ENCODE results near the gene USP7.
"Not testable (repeated sequence)": the region's sequence is repeated elsewhere in the genome, so short reads cannot be mapped to it uniquely, and the experiment has no call there.

The USP7 gene

GRCh38 chr16:8996891-8997290 lies 33.2 kb upstream of the USP7 start:
- no peak for DNase-seq (ENCODE audit: extremely low read depth, low read depth)
- TF ChIP-seq CTCF (IDR thresholded peaks at IDR 0.05; ENCODE audit: low read depth, low read length, missing control alignments) = no peak
- H3K4me3 ChIP-seq (replicated peaks; ENCODE audit: low read depth, low read length) = no peak overlapping the region

GRCh38 chr16:8990445-8990844 lies 26.7 kb upstream of the USP7 start:
- no peak for TF ChIP-seq CTCF (IDR thresholded peaks at IDR 0.05; ENCODE audit: low read depth, low read length, missing control alignments)
- H3K4me3 ChIP-seq (replicated peaks; ENCODE audit: low read depth, low read length) = no peak overlapping the region
- DNase-seq (ENCODE audit: extremely low read depth, low read depth) = no peak

- no peak overlapping the region for H3K4me3 ChIP-seq (replicated peaks; ENCODE audit: low read depth, low read length)
- DNase-seq (ENCODE audit: extremely low read depth, low read depth) = no peak
- TF ChIP-seq CTCF (IDR thresholded peaks at IDR 0.05; ENCODE audit: low read depth, low read length, missing control alignments) = no peak
Observed at GRCh38 chr16:8989099-8989878, 25.6 kb upstream of the USP7 start.

GRCh38 chr16:8986818-8987191 lies 23.1 kb upstream of the USP7 start:
- no peak for TF ChIP-seq CTCF (IDR thresholded peaks at IDR 0.05; ENCODE audit: low read depth, low read length, missing control alignments)
- no peak for DNase-seq (ENCODE audit: extremely low read depth, low read depth)
- H3K4me3 ChIP-seq (replicated peaks; ENCODE audit: low read depth, low read length) = no peak overlapping the region

GRCh38 chr16:8986111-8986510 lies 22.4 kb upstream of the USP7 start:
- TF ChIP-seq CTCF (IDR thresholded peaks at IDR 0.05; ENCODE audit: low read depth, low read length, missing control alignments) = no peak
- no peak overlapping the region for H3K4me3 ChIP-seq (replicated peaks; ENCODE audit: low read depth, low read length)

GRCh38 chr16:8982816-8983215 lies 19.1 kb upstream of the USP7 start:
- DNase-seq (ENCODE audit: extremely low read depth, low read depth) = no peak
- H3K4me3 ChIP-seq (replicated peaks; ENCODE audit: low read depth, low read length) = no peak overlapping the region
- TF ChIP-seq CTCF (IDR thresholded peaks at IDR 0.05; ENCODE audit: low read depth, low read length, missing control alignments) = no peak

More at GRCh38 chr16:8986111-8986510, 22.4 kb upstream of the USP7 start:
- no peak for DNase-seq (ENCODE audit: extremely low read depth, low read depth)

GRCh38 chr16:8981901-8982300 lies 18.2 kb upstream of the USP7 start:
- not testable (repeated sequence) for DNase-seq (ENCODE audit: extremely low read depth, low read depth); H3K4me3 ChIP-seq (replicated peaks; ENCODE audit: low read depth, low read length)

- H3K4me3 ChIP-seq (replicated peaks; ENCODE audit: low read depth, low read length); DNase-seq (ENCODE audit: extremely low read depth, low read depth): not testable (repeated sequence)
Observed at GRCh38 chr16:8976189-8976588, 12.5 kb upstream of the USP7 start.
